ENCODE results near the gene NRXN2.

Gene NRXN2

DNA sequence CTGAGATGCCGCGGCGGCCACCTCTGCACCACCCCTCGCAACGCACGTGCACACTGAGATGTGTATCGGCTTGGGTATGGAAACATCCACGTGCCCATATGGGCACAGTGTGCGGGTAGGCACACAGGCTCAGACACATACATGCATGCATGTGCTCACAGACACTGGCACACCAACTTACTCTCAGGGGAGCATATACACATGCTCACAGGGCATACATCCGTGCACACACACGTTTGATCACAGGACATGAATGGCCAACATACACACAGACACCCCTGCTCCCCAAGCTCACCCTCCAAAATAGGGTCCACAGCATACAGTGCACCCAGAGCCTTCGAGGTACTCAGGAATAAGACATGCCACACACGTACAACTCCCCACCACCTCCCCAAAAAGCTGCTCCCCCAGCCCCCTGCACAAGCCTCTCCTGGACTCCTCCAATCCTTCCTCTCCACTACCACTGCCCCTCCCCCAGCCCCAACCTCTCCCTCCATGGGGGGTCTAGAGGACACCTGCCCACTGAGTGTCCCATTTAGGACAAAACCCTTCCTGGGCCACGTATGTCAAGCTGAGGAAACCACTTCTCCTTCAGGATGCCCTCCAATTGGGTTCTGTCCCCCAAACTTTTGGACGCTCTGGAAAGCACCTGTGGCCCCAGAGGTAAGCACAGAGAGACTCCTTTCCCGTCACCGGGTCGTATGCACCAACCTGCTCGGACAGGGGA is 78.9 kb downstream of the NRXN2 start:
- no peak for DNase-seq

DNA sequence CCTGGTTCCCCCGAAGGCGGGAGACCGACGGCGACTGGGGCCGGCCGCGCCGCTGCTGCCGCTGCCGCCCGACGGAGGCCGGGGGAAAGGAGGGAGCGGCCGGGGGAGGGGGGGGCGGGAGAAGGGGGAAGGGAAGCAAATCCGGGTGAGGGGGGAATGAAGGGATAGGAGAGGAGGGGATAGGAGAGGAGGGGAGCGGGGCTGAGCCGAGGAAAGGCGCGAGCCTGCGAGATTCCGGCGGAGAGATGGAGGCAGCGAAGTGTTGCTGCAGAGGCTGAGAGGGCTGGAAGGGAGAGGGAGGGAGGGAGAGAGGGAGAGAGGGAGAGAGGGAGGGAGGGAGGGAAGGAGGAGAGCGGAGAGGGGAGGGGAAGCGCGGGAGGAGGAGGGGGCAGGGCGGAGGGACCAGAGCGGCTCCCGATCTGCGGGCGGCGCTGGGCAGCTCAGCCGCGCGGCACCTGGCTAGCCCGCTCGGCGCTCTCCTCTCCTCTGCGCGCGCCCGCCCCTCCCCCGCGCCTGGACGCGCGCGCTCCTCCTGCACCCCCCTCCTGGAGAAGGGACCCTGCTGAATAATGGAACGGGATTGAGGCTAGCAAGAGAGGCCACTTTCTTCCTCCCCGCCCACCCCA is 79.6 kb downstream of the NRXN2 start:
- no peak for DNase-seq

DNA sequence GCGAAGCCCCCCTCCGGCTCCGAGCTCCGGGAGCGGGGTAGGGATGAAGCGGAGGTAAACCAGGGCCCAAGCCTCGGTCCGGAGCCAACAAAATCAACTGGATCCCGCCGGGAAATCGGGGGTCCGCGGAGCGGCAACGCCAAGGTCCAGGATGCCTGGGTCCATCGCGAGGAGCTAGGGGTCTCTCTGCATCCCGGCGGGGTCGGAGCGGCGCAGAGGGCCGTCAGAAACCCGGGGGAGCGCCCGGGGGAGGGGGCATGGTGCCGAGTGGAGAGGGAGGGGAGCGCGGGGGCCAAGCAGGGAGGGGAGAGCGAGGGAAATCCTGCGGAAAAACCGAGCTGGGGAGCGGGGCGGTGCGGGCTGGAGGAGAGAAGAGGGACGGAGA is 80.1 kb downstream of the NRXN2 start:
- DNase-seq = no peak

DNA sequence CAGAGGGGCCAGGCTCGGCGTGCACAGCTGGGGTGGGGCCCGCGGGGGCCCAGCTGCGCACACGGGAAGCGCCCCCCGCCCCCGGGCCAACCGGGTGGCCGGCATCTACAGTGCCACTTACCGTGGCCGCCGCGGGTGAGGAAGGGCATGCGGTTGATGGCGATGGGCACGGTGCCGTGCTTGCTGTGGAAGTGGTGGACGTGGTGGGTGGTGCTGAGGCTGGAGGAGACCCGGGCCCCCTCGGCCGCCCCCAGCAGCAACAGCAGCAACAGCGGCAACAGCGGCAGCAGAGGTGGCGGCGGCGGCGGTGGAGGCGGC is 80.6 kb downstream of the NRXN2 start:
- no peak for DNase-seq

DNA sequence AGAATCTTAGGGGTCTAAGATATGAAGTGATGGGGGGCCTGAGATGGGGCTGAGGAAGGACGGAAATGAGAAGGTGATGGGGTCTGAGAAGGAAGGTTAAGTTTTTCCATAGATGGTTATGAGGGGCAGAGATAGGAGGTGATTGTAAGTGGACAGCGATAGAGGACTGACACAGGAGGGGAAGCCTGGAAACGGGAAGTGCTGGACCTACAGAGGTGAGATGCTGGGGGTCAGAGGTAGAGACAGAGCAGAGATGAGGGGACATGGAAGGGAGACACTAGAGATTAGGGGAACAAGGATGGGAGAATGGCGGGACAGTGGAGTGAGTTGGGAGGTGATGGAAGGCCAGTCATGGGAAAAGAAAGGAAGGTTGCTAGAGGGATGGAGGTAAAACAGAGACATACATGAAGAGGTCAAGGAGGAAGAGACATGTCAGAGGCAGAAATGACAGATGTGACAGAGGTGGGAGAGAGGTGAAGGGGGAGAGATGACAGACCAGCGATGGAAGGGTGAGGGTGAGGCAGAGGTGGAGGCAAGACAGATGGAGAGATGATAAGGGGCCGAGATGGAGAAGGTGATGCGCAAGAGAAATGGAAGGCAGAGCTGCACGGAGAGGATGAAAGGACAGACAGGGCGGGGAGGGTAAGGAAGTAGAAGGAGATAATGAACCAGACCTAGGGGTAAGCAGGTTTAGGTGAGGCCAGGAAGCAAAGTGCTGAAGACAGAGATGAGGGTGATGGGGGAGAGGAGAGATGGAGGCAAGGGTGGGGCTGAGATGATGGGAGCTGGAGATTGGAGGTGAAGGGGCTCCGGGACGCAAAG is 81.2 kb downstream of the NRXN2 start:
- DNase-seq = no peak

DNA sequence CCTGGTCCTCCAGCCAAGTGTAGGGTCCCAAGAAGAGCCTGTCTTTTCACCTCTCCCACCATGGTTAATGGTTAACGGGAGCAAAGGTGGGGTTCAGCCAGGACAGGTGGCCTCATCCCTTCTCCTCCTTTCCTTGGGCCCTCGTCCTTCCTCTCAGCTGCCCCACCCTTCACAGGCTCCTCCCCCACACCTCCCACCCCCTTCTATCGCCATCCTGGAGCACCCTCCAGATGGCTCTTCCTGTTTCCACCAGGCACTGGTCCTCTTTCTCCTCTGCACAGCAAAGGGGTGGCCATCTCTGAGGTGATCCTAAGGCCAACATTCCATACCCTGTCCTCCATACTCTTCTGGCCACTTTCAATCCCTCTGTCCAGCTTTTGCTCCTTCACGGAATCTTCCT is 83.1 kb downstream of the NRXN2 start:
- no peak for DNase-seq

DNA sequence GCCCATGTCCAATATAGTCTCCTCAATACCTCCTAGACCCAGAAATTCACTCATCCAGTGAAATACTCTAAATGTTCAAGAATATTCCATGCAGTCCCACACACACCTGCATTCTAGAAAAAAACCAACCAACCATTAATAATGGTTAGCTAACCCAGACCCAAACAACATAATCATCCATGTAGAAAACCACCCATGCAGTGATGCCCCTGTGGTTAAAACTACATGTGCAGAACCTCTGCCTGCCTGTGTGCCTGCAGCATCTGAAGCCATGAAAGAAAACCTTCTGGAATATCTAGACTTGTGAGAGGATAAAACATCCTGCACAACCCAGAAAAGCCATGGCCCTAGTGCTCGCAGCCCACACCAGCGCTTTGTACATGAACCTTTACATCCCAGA is 84.2 kb downstream of the NRXN2 start:
- no peak for DNase-seq

DNA sequence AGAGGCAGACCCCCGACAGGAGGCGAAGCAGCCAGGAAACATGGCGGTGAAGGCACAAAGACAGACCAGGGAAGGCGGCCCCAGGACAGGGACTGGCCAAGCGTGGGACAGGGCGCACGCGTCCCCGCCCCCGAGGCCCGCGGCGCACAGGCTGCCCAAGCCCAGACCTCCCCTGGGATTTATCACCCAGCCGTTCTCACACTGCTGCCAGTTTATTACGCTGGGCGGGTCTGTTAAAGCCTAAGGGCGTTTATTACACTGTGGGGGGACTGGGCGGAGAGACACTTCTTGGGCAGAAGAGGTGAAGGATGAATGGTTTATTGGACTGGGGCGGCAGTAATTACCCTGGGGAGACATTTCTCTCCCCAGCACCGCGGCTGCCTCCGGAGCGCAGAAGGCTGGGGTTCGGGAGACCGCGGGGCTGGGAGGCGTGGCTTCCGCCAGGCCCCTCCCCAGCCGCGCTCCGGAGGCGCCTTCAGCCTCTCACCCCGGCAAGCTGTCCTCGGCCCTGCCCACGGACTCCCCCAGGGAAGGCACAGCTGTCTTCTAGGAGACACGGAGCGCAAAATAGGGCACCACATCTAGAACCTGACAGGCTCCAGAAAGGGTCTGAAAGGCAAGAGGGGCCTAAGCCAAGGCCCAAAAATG is 84.9 kb downstream of the NRXN2 start:
- DNase-seq = no peak

DNA sequence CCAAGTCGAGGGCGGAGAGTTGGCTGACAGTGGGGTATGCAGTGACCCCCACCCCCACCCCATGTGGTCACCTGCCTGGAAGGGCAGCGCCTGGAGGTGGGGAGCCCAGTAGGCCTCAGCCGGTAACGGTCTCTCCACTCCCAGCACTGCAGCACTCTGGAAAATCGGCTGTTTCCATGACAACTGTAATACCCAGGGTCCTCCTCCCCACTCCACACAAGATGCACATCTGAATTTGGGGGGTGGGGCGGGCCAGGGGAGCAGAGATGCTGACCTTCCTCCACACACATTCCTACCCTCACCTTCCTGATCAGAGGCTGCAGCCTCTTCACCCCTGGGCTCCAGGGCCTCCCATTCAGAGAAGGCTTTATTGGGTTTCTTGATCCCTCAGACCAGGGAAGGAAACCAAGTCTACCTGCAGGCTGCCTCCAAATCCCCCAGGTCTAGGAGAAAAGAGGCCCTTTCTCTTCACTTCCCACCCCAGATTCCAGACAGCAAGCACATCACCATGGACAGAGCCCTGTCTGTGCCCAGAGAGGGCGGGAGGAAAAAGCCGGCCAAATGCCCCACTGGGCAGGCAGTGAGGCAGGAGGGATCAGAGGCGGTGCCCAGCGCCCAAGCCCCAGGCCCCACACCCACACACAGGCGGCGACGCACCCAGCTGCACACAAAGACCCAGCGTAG is 85.5 kb downstream of the NRXN2 start:
- DNase-seq = no peak

DNA sequence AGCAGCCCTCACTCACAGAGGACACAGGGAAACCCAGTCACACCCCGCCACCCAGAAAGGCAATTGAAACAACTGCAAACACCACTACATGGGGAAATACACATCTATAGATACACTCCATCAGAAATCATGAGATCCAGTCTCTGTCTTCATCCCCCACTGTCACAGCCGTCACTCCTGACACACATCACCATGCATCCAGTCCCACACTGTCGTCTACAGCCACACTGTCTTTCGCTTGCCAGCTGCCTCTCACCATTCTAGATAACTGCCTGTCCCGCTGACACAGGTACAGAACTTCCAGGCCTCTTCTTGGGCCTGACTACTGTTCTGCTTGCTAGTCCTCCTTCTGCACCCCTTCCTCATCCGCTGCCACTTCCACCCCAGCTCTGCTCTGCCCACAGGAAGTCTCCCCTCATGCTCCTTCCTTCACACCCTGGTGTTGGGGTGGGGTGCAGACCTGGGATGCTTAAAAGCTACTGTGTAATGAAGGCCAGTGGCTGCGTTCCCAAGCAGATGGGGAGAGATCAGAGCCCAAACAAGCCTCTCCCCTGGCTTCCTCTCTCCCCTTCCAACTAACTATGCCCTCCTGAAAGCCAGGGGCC is 89.3 kb downstream of the NRXN2 start:
- no peak for DNase-seq

DNA sequence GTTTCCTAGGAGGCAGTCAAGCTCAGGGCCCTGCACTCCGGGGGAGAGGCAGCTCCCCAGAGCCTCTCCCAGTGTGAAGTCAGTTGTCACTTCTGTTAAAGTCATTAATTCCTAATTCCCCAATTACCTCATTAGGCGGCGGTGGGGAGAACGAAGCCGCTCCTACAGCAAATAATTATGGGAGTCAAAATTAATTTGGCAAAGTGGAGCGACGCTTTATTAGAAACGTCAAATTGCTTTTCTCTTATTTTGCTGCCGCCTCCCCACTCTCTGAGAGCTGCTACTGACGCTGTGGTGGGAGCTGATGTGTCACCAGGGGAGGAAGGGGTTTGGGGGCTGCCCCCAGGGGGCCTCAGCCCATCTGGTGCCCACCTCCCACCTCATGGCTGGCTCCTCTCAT is 90.3 kb downstream of the NRXN2 start:
- no peak for DNase-seq

DNA sequence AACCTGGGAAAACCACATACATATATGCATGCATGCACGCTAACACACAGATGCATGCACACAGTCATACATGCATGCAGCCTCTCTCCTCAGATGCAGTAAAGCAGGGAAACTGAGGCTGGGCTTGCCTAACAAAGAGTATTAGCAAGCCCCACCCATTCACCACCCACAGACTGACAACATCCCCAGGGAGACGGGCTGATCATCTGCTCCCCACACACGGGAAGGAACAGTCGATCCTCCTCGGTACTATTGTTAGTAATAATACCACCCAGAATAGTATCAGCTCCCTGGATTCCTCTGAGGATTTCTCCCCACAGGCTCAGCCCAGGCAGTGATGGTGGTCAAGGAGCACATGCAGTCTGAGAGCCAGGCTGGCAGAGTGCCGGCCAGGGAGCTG is 90.8 kb downstream of the NRXN2 start:
- DNase-seq = no peak

DNA sequence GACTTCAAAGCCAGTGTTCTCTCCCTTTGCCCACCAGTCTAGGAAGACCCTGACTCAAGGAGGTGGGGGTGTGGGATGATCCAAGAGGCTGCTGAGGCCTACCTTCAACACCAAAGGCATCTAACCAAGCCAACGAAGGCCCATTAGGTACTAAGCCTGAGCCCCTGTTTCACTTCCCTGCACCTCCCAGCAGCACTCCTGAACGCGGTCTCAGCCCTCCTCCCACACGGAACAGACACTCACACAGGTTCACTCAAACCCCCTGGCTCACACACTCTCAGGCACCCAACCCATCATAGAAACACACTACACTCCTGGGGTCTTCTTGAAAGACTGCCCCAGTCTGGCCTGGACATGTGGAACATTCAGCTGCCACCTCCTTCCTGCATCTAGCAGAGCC is 91.3 kb downstream of the NRXN2 start:
- no peak for DNase-seq

DNA sequence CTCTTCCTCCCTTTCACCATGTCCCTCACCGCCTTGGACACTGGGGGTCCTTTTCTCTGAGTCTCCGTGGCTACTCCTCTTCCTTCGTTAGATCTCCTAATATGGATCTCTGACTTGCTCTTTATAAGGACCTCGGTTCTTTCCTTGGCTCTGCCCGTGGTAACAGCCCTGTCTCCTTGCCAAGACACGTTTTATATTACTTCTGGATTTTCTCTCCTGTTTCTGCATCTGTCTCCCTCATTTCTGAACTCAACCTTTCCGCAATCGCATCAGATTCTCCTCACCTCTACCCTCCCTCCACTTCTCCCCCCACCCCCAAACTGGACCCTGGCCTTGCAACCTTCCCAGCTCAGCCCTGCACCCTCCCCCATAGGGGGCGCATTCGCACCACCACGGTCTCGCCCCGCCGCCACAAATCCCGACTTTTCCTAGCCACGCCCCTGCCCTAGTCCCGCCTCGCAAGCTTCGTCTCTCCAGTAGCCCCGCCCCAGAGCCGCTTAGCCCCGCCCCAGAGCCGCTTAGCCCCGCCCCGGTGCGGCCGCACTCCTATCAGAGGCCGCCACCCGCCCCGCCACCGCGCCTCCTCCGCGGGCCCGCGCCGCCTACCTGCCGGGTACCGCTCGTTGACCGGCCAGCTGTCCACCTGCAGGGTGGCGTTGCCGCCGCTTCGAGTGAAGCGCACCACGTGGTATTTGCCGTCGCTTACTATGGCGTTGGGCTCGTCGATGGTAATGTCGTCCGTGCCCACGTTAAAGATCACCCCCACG is 93.0 kb downstream of the NRXN2 start:
- no peak for DNase-seq

DNA sequence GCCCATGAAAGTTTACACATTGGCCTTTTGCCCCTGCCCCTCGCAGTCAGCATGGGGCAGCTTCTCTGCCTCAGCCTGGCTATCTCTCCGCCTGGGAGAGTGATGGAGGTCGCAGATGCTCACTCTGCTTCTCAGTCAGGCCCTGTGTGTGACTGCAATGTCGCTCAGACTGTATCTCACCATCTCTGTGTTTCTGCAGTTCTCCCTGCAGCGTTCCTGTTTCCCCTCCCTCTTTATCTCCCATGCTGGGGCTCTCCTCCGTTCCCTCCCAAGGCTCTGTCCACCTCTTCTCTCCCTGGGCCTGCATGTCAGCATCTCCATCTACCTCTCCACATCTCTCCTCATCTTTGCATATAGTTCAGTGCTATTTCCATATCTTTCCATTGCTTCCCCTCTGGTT is 93.9 kb downstream of the NRXN2 start:
- no peak for DNase-seq

DNA sequence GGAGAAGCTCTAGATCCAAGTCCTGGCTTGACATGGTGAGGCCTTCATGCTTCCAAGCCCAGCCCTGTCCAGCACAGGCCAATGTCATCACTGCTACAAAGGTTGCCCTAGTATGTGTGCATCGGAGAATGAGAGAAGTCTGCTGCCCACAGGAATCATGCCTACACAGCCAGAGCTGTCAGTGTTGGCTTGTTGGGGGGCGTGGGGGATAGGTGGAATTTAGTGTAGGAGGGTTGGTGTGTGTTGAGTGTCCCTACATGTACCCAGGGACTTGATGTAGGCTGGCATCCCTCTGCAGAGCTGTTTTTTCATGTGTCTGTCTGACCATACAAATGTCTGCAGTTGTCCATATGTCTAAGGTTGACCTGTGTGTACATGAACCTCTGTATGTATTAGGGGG is 94.4 kb downstream of the NRXN2 start:
- no peak for DNase-seq

DNA sequence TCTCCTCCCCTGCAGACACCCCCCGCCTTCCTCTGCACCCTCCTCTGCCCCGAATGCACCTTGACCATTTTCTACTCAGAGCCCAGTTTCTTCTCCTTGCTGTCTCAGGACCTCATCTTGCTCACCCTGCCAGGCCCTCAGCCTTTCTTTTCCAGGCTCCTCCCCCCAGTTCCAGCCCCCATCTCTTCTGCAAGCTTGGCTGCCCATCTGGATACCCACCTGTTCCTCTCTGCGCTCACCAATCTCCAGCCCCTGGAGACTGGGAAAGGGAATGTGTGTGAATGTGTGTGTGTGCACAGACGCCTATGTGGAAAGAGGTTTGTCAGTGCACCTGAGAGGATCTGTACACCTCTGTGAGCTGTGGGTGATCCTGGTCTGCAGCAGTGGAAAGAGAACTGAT is 95.6 kb downstream of the NRXN2 start:
- no peak for DNase-seq

DNA sequence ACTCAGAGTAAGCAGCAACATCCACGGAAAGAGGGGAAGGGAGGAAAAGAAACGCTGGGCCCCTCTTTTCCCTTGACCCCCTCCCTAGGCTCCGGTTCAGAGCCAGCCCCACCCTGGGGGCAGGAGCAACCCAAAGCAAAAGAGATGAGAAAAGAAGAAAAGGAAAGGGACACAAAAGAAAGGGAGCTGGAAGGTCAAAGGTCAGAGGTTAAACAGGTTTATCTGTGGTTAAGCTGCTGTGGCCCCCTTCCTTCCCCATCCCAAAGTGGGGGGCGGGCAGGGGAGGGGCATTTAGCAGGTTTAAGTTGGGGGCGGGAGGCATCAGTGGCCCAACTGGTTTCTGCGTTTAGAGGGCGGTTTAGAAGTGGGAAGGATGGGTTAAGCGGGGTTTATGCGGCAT is 96.4 kb downstream of the NRXN2 start:
- DNase-seq = no peak

DNA sequence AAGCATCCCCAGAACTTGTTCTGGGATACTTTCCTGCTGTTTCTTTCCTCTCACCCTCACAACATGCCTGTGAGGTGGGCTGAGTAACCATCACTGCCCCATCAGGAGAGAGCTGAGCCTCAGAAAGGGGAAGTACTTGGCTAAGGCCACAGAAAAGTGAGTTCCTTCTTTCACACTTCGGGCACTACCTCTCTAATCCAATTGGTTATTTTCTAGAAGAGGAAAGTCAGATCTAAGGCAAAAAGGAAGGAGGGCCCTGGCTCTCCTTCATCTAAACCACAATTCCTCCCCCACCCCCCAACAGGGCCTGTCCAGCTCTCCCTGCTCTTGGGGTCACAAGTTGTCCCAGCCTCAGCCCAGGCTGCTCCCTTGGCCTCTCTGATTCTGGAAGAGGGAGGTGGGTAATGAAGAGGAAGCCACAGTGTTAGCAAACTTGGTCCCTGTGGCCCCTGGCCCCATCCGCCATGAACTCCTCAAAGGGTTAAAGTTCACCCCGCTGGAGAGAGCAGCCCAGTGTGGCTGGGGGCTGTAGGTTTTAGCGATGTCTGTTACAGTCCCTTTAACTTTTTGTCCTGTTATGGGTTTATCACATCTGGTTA is 98.0 kb downstream of the NRXN2 start:
- DNase-seq = no peak

DNA sequence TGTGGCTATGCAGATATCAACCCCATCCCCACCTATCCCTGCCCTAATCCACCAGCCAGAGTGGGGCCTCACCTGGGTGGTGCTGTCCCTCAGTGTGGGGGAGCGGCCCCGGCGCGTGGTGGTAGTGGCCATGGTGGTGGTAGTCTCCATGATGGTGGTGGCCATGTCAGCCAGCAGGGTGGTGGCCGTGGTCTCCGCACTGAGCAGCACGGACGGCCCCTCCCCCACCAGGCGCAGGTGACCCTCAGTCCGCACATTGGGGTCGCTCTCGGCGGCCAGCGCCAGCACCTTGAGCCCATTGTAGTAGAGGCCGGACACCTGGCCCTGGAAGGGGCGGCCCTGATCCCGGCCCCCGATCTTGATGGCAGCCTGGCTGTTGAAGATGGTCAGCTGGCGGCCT is 100.3 kb downstream of the NRXN2 start:
- DNase-seq = no peak

DNA sequence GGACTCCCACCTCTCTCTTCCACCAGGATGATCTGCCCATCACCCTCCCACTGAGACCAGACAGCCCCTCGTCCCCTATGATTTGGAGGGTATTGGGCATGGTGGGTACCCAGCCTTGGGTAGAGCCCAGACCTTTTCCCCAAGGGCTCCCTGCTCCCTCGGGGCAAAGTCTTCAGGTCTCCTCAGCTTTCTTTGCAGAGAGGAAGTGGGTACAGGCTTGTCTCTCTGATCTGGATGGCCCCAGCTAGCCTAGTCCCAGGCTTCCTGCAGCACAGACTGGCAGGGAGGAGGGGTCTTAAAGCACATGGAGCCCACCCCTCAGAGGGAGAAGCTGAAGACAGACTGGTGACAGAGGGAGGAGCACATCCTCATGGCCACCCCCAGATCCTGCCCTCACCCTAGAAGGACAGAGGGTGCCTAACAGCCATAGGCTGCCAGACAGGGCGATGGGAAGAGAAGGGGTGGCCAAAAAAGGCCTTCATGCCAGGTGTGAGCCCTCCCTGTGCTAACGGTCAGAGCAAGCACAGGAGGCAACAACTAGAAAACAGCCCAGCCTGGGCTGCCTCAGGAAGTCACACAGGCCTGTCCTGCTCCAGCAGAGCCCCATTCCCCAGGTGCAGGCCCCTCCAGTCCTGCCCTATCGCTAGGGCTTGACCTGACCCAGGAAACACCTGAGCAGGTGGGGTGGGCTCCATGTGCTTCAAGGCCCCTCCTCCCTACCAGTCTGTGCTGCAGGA is 101.5 kb downstream of the NRXN2 start:
- DNase-seq = no peak
